DMS 273 treated with DMSO at 0.1 percent for 48 hours (cell line): ENCODE measurements around the gene B3GNT2.
"Not testable (repeated sequence)": the region's sequence is repeated elsewhere in the genome, so short reads cannot be mapped to it uniquely, and the experiment has no call there.

ENCODE experiments used
- DNase-seq: peaks from one replicate; lab custom pipeline; 2025; lab: John Stamatoyannopoulos, UW

Gene B3GNT2

GRCh38 chr2:62185475-62186155 lies 10.3 kb upstream of the B3GNT2 start:
- no peak for DNase-seq

GRCh38 chr2:62186156-62186905 lies 9.6 kb upstream of the B3GNT2 start:
- no peak for DNase-seq

- DNase-seq: no peak
Measured at GRCh38 chr2:62187246-62187645, 8.7 kb upstream of the B3GNT2 start.

GRCh38 chr2:62188416-62188815 lies 7.5 kb upstream of the B3GNT2 start:
- no peak for DNase-seq

- DNase-seq: no peak
Measured at GRCh38 chr2:62189196-62189595, 6.7 kb upstream of the B3GNT2 start.

GRCh38 chr2:62192811-62193210 lies 3.1 kb upstream of the B3GNT2 start:
- no peak for DNase-seq

- DNase-seq: no peak
Measured at GRCh38 chr2:62194558-62195420, 1.1 kb upstream of the B3GNT2 start.

GRCh38 chr2:62196278-62196901 lies 475 bp downstream of the B3GNT2 start:
- DNase-seq: no peak

- DNase-seq: no peak
Measured at GRCh38 chr2:62197011-62197924, 1.4 kb downstream of the B3GNT2 start.

GRCh38 chr2:62197925-62198633 lies 2.2 kb downstream of the B3GNT2 start:
- DNase-seq: no peak

- DNase-seq: not testable (repeated sequence)
Measured at GRCh38 chr2:62198854-62199253, 2.9 kb downstream of the B3GNT2 start.

GRCh38 chr2:62199392-62200125 lies 3.6 kb downstream of the B3GNT2 start:
- no peak for DNase-seq

- DNase-seq: no peak
Measured at GRCh38 chr2:62200291-62200841, 4.5 kb downstream of the B3GNT2 start.

- no peak for DNase-seq
Measured at GRCh38 chr2:62200868-62201267, 5.0 kb downstream of the B3GNT2 start.

GRCh38 chr2:62201307-62201706 lies 5.4 kb downstream of the B3GNT2 start:
- peak; percentile 72 for DNase-seq

- no peak for DNase-seq
Measured at GRCh38 chr2:62202019-62202722, 6.3 kb downstream of the B3GNT2 start.

- no peak for DNase-seq
Measured at GRCh38 chr2:62202729-62203128, 6.8 kb downstream of the B3GNT2 start.

GRCh38 chr2:62203459-62203858 lies 7.5 kb downstream of the B3GNT2 start:
- DNase-seq: no peak

- no peak for DNase-seq
Measured at GRCh38 chr2:62204998-62205496, 9.1 kb downstream of the B3GNT2 start.
